ENCODE measurements around the gene SEZ6L. TPM values are rescaled to one million over a fixed set of nuclear protein-coding genes. Genes with fewer than 3 reads are reported as not detected.
A peak's percentile ranks its signal among the peaks of the same experiment; 100 is the strongest.

The SEZ6L gene
- total and polyA plus RNA-seq, 5 experiments from 2014 or later = 0.27 TPM; not detected in 4

DNA sequence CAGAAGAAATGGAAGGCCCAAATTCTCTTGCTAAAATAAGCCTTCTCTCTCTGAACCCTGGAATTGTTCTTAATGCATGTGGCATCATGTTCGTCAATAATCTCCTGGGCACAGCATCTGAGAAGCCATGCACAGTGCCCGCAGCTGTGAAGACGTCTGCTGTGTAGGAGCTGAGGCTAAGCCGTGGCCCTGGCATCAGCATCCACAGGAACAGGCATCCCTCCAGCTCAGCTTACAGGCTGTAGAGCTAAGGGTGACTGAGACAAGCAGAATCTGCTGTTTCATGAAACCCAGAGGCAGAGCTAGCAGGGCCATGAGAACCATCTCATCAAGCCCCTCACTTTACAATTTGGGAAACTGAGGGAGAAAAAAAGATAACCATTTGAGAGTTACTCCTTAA is 60.6 kb downstream of the SEZ6L start:
- ATAC-seq (no peak), DNase-seq (no peak)
- POLR2A ChIA-PET = no interaction called here
- no peak overlapping the region for H3K27ac Mint-ChIP-seq
- H3K4me1 Mint-ChIP-seq = no peaks in the 10 kb centered on the region
- H3K4me3 Mint-ChIP-seq = no peak overlapping the region
- H3K27me3 Mint-ChIP-seq = peaks cover 12 to 42% (median 21%) of the 10 kb centered on the region in 5 donors
- no peaks in the 10 kb centered on the region for H3K36me3 Mint-ChIP-seq
- peaks cover 0 to 4% (median 0%) of the 10 kb centered on the region in 9 donors for H3K9me3 Mint-ChIP-seq

DNA sequence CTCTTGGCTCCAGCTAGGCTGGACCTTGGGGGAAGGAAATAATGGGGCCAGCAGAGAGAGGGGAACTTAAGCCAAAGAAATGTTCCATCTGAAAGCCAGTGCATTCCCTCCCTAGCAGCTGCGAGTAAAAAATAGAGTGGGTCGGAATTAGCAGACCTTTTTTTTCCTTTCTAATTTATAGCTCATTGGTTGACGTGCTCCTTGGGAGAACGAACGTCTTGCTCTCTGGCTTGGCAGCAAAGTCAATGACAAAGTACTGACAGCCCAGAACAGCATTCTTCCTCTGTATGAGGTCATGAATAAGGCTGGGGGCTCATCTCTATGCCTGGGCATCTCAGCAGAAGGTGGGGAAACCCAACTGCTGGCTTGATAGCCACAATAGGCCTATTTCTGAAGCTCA is 65.0 kb downstream of the SEZ6L start:
- peaks cover 11 to 40% (median 26%) of the 10 kb centered on the region in 5 donors for H3K27me3 Mint-ChIP-seq
- H3K27ac Mint-ChIP-seq = no peak overlapping the region
- no peaks in the 10 kb centered on the region for H3K4me1 Mint-ChIP-seq
- ATAC-seq (no peak), DNase-seq (no peak)
- POLR2A ChIA-PET = no interaction called here
- H3K36me3 Mint-ChIP-seq = no peaks in the 10 kb centered on the region
- no peak overlapping the region for H3K4me3 Mint-ChIP-seq
- H3K9me3 Mint-ChIP-seq = peaks cover 0 to 4% (median 0%) of the 10 kb centered on the region in 9 donors

DNA sequence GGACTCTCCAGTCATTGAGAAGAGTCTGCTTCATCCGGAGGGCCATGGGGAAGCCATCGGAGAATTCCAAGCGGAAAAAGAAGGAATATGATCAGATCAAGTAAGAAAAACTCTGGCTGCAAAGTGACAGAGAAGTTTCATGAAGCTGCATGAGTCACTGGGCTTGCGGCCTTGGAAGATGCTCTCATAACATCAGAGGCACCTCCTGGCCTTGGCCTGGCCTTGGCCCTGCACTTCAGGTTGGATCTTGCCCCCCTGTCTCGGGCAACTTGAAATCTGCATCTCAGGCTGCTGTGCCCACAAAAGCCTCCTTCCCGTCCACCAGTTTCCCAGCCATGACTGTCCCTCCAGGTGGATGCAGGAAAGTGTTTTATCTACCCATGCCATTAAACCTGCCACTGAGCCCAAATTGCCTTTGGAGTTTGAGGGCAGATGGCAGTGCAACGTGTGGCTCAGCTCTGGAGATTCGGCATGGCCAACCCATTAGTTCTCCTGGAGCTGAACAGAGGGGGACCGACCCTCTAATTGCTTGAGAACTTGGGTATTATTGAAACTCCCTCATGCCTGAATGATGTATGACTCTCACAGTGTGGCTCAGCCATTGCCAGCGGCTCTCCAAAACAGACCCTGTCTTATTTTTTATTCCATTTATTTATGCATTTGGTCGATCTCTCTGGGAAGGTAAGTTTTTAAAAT is 66.7 kb downstream of the SEZ6L start:
- DNase-seq (no peak), ATAC-seq (no peak)
- POLR2A ChIA-PET = no interaction called here
- Mint-ChIP-seq H3K4me3 (no peak overlapping the region), H3K36me3 (no peaks in the 10 kb centered on the region), H3K27me3 (peaks cover 14 to 44% (median 21%) of the 10 kb centered on the region in 5 donors), H3K9me3 (peaks cover 0 to 2% (median 0%) of the 10 kb centered on the region in 9 donors), H3K4me1 (no peaks in the 10 kb centered on the region), H3K27ac (no peak overlapping the region)

DNA sequence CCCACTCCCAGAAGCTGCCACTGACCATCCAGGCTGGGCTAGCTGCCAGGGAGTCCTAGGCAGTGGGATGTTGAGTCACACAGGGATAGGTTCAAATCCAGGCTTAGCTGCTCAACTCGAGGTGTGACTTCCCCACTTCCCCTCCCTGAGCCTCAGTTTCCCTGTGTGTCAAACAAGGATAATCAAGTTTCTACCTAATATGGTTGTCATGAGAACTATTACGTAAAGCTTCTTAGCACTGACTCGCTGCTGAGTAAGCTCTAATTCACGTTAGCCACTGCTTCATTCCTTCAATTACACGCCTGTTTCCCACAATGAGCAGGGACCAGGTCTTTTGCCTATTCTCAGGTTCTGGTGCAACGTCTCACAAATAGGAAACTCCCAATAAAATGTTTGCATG is 67.7 kb downstream of the SEZ6L start:
- H3K36me3 Mint-ChIP-seq = no peaks in the 10 kb centered on the region
- POLR2A ChIA-PET = interaction anchor here (0.6 kb wide), 1 partner anchor 58 kb away, joined by 3 read pairs; no protein-coding TSS in a partner anchor
- ATAC-seq = no peak
- peaks cover 18 to 46% (median 20%) of the 10 kb centered on the region in 5 donors for H3K27me3 Mint-ChIP-seq
- H3K9me3 Mint-ChIP-seq = peaks cover 0 to 2% (median 0%) of the 10 kb centered on the region in 9 donors
- H3K27ac Mint-ChIP-seq = peak overlapping the region in 1 of 10 donors; percentile 42
- no peaks in the 10 kb centered on the region for H3K4me1 Mint-ChIP-seq
- no peak overlapping the region for H3K4me3 Mint-ChIP-seq
- DNase-seq = no peak

DNA sequence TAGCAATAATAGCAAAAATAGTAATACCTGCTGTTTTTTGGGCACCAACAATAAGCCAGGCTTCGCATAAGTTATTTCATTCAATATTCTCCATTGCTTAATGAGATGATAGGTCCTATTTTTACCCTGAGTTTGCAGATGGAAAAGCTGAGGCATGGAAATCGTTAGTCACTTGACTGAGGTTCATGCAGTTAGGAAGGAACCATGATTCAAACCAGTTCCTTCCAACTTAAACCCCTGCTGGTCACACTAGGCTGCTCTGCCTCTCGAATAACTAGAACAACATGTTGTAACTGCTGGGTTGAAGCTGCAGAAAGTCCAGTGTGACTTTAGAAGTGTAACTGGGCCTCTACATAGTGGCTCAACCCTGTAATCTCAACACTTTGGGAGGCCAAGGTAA is 69.3 kb downstream of the SEZ6L start:
- no peak for DNase-seq
- H3K9me3 Mint-ChIP-seq = peaks cover 0 to 4% (median 0%) of the 10 kb centered on the region in 9 donors
- no peaks in the 10 kb centered on the region for H3K36me3 Mint-ChIP-seq
- no peak for ATAC-seq
- no peak overlapping the region for H3K27ac Mint-ChIP-seq
- H3K27me3 Mint-ChIP-seq = peaks cover 17 to 45% (median 25%) of the 10 kb centered on the region in 5 donors
- H3K4me3 Mint-ChIP-seq = no peak overlapping the region
- POLR2A ChIA-PET = interaction anchor here (0.5 kb wide), 1 partner anchor 1280 kb away, joined by 3 read pairs; no protein-coding TSS in a partner anchor
- H3K4me1 Mint-ChIP-seq = no peaks in the 10 kb centered on the region

DNA sequence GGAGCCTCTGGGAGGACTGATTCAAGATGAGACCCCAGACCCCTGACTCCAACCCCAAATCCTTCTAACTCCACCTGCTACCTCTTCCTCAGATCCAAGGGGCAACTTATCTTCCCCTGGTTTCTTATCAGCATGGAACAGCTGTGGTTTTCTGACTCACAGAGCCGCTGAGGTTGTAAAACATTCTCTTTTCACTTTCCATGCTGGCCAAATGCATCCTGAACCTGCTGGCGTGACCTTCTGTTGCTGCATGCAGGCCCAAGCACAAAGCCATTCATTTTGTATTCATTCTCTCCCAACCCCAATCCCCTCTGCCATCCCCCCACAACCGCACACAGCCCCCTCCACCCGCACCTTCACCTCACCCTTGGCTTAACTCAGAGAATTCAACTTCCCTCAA is 70.3 kb downstream of the SEZ6L start:
- Mint-ChIP-seq H3K36me3 (no peaks in the 10 kb centered on the region), H3K9me3 (peaks cover 0 to 4% (median 0%) of the 10 kb centered on the region in 9 donors), H3K4me1 (no peaks in the 10 kb centered on the region), H3K27me3 (peaks cover 14 to 50% (median 23%) of the 10 kb centered on the region in 5 donors), H3K27ac (no peak overlapping the region), H3K4me3 (no peak overlapping the region)
- DNase-seq = no peak
- POLR2A ChIA-PET = no interaction called here
- ATAC-seq = no peak

DNA sequence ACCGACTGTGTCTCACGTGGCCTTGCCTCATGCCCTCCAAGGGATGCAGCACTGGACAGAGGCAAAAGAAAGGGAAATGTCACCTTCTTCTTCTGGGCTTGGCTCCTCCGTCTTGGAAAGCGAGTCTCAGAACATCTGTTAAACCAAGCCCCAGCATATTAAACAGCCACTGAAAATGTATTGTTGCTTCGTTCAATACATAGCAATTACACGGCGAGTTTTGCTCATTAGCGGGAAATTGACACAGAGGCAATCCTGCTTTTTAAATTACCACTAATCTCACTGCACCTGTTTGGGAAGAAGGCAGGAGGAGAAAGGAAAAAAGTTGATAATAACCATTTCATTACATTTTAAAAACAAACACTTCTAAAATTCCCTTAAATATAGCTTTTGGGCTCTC is 72.1 kb downstream of the SEZ6L start:
- H3K36me3 Mint-ChIP-seq = no peaks in the 10 kb centered on the region

DNA sequence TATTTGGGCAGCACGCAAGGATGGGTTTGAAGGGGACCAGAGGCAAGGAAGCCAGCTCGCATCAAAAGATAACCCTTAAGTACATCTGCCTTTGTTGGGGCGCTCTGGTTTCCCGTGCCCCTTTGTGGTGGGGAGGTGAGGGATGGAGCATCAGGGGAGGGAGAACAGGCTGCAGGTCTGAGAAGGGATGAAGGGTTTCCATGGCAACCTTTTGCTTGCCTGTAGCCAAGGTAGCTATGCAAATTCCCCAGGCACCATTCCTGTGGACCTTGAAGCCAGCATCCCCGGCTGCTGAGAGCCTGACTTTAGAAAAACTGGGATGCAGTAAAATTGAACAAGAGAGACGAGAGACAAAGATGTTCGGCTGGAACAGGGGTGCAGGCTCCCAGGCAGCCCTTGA is 75.7 kb downstream of the SEZ6L start:
- no peak overlapping the region for H3K4me3 Mint-ChIP-seq
- POLR2A ChIA-PET = no interaction called here
- DNase-seq (no peak), ATAC-seq (no peak)
- no peak overlapping the region for H3K27ac Mint-ChIP-seq
- no peaks in the 10 kb centered on the region for H3K36me3 Mint-ChIP-seq
- no peaks in the 10 kb centered on the region for H3K4me1 Mint-ChIP-seq
- H3K27me3 Mint-ChIP-seq = peaks cover 15 to 49% (median 24%) of the 10 kb centered on the region in 5 donors
- H3K9me3 Mint-ChIP-seq = peaks cover 0 to 4% (median 0%) of the 10 kb centered on the region in 9 donors

More for the DNA sequence above, 72.1 kb downstream of the SEZ6L start:
- Mint-ChIP-seq H3K4me3 (no peak overlapping the region), H3K27ac (no peak overlapping the region), H3K4me1 (no peaks in the 10 kb centered on the region), H3K9me3 (peaks cover 0 to 4% (median 0%) of the 10 kb centered on the region in 9 donors), H3K27me3 (peaks cover 16 to 61% (median 20%) of the 10 kb centered on the region in 5 donors)
- no peak for ATAC-seq
- POLR2A ChIA-PET = no interaction called here
- no peak for DNase-seq

DNA sequence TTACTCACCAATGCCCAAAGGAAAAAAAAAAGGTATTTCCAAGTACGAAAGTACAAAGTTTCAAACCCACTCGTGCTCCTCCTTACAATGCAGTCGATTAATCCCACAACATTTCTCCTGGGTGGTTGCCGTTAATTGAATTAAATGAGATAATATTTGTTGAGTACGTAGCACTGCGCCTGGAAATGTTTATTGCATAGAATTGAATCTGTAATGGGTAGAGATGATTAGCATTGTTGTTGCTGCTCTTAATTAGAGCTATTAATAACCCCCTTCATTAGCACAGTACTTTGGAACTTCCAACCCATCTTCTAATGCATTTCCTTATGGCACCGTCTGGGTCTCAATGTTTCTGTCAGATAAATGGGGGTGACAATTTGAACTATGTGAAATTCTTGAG is 77.3 kb downstream of the SEZ6L start:
- ATAC-seq = no peak
- H3K4me1 Mint-ChIP-seq = no peaks in the 10 kb centered on the region
- no peak for DNase-seq
- H3K36me3 Mint-ChIP-seq = peaks cover 0 to 5% (median 0%) of the 10 kb centered on the region in 3 donors
- H3K4me3 Mint-ChIP-seq = no peak overlapping the region
- POLR2A ChIA-PET = no interaction called here
- peaks cover 0 to 15% (median 8%) of the 10 kb centered on the region in 9 donors for H3K9me3 Mint-ChIP-seq
- H3K27ac Mint-ChIP-seq = no peak overlapping the region
- peaks cover 20 to 53% (median 26%) of the 10 kb centered on the region in 5 donors for H3K27me3 Mint-ChIP-seq

DNA sequence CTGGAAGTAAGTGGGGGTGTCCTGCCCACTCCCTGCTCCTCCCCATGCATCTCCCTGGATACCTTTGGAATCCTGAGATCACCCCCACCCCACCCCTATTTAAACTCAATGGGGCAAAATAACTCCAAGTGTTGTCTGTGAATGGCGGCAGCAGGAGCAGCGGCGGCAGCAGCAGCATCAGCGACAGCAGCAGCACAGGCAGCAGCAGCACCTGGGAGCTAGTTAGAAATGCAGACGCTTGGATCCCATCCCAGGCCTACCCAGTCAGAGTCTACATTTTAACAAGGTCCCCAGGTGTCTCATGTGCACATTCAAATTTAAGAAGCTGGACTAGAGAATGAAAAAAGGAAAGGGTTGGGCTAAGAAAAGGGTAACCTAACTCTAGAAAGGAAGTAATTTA is 82.6 kb downstream of the SEZ6L start:
- ATAC-seq = no peak
- no peak for DNase-seq
- Mint-ChIP-seq H3K27ac (no peak overlapping the region), H3K4me3 (no peak overlapping the region), H3K36me3 (peaks cover 0 to 10% (median 0%) of the 10 kb centered on the region in 3 donors), H3K4me1 (no peaks in the 10 kb centered on the region), H3K9me3 (peaks cover 0 to 15% (median 6%) of the 10 kb centered on the region in 9 donors), H3K27me3 (peaks cover 19 to 55% (median 31%) of the 10 kb centered on the region in 5 donors)
- POLR2A ChIA-PET = no interaction called here

DNA sequence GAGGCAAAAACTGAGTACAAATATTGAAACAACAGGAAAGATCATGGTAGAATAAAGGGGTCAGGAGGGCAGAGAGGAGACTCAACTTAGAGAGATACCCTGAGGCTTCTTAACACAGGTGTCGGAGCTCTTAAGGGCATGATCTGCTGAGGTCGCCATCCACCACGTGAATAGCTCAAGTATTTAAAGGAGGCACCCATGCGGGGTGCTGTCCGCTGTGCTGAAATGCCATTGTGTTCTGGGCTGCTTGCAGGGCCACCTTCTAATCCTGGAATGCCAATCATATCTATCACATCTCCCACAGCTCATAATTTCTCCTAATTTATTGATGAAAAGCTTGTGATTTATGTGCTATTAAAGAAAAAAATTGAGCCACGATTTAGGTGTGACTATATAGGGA is 90.2 kb downstream of the SEZ6L start:
- POLR2A ChIA-PET = interaction anchor here (0.5 kb wide), 1 partner anchor 130 kb away, joined by 3 read pairs; no protein-coding TSS in a partner anchor
- Mint-ChIP-seq H3K4me1 (no peaks in the 10 kb centered on the region), H3K27ac (no peak overlapping the region), H3K4me3 (no peak overlapping the region), H3K36me3 (no peaks in the 10 kb centered on the region), H3K9me3 (peaks cover 0 to 12% (median 3%) of the 10 kb centered on the region in 9 donors), H3K27me3 (peaks cover 21 to 57% (median 31%) of the 10 kb centered on the region in 5 donors)
- ATAC-seq (no peak), DNase-seq (no peak)

DNA sequence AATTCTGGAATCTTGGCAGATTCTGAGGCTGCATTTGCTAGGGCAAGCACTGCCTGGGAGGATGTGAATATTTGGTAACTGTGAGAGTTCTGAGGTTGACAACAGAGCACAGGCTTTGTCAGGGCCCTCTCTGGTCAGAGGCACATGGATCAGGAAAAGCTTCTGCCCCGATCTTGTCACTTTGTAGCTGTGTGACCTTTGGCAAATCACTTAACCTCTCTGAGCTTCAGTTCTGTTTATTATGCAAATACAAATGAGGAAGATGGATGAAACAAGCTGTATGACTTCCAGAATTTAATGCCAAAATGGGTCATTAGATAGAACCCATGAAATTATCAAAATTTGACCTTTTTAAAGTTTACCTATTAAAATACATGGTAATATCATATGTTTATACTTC is 94.9 kb downstream of the SEZ6L start:
- H3K9me3 Mint-ChIP-seq = peaks cover 0 to 5% (median 2%) of the 10 kb centered on the region in 9 donors
- POLR2A ChIA-PET = no interaction called here
- H3K4me3 Mint-ChIP-seq = no peak overlapping the region
- DNase-seq (no peak), ATAC-seq (no peak)
- peaks cover 18 to 56% (median 31%) of the 10 kb centered on the region in 5 donors for H3K27me3 Mint-ChIP-seq
- H3K4me1 Mint-ChIP-seq = no peaks in the 10 kb centered on the region
- H3K36me3 Mint-ChIP-seq = no peaks in the 10 kb centered on the region
- no peak overlapping the region for H3K27ac Mint-ChIP-seq

DNA sequence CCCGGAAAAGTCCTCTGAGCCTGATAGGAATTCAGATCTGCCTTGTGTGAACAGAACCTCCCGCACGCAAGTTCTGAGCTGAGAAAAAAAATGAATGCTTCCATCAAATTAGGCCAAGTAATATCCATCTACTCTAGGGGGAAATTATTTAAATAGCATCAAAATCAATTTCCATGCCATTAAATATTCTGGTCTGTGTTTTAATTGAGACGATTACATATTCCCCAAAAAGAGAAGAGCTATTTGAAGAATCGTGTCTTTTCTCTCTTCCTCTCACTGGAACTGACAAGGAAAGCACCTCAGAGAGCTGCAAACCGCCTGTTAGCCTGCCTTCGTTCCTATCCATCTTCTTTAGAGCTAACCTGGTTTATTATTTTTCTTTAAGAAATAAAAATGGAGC is 96.0 kb downstream of the SEZ6L start:
- POLR2A ChIA-PET = no interaction called here
- Mint-ChIP-seq H3K36me3 (no peaks in the 10 kb centered on the region), H3K4me1 (no peaks in the 10 kb centered on the region), H3K27ac (no peak overlapping the region), H3K4me3 (no peak overlapping the region), H3K27me3 (peaks cover 20 to 67% (median 31%) of the 10 kb centered on the region in 5 donors), H3K9me3 (peaks cover 0 to 3% (median 0%) of the 10 kb centered on the region in 9 donors)
- DNase-seq = no peak
- no peak for ATAC-seq
